Mesenchymal stem cell (in vitro differentiated cells and primary cell): ENCODE data around the gene MAST2.

Experiments used
- DNase-seq: peaks from one replicate; pipeline ENCODE4 v3.0.0-alpha.2; 2013
- H2AFZ ChIP-seq: one replicate; pipeline ENCODE4 v1.6.1; 2013; ENCODE audit warnings: low read depth, mild to moderate bottlenecking, control low read depth, inconsistent platforms, low read length, moderate library complexity
- H2AK5ac ChIP-seq: 2 replicates; pipeline ENCODE4 v1.6.1; 2013; ENCODE audit warnings: low read length, moderate library complexity, mild to moderate bottlenecking, inconsistent platforms; ENCODE audit not compliant: severe bottlenecking
- H2BK120ac ChIP-seq: one replicate; pipeline ENCODE4 v1.6.1; 2013; ENCODE audit warnings: low read depth, mild to moderate bottlenecking, inconsistent platforms, low read length, moderate library complexity
- H2BK12ac ChIP-seq, 2 experiments: one replicate each; pipeline ENCODE4 v1.6.1; 2013; ENCODE audit warnings: inconsistent platforms in 2 of 2, low read length in 2 of 2, mild to moderate bottlenecking in 2 of 2, moderate library complexity in 2 of 2, control low read depth in 1 of 2
- H2BK15ac ChIP-seq: one replicate; pipeline ENCODE4 v1.6.1; 2013; ENCODE audit warnings: mild to moderate bottlenecking, low read depth, inconsistent platforms; ENCODE audit not compliant: poor library complexity, severe bottlenecking
- H2BK5ac ChIP-seq: 2 replicates; pipeline ENCODE4 v1.6.1; 2013; ENCODE audit warnings: low read depth, mild to moderate bottlenecking, low read length, control low read depth, inconsistent platforms; ENCODE audit not compliant: poor library complexity, severe bottlenecking
- H3K14ac ChIP-seq, 2 experiments: one replicate each; pipeline ENCODE4 v1.6.1; 2013; ENCODE audit warnings: inconsistent platforms in 2 of 2, low read length in 2 of 2, control low read depth in 1 of 2, mild to moderate bottlenecking in 1 of 2, moderate library complexity in 1 of 2
- H3K18ac ChIP-seq, 2 experiments: one replicate each; pipeline ENCODE4 v1.6.1; 2013; ENCODE audit warnings: inconsistent platforms in 2 of 2, low read length in 2 of 2, control low read depth in 1 of 2, low read depth in 1 of 2, mild to moderate bottlenecking in 1 of 2
- H3K23ac ChIP-seq, 2 experiments: one replicate each; pipeline ENCODE4 v1.6.1; 2013; ENCODE audit warnings: inconsistent platforms in 2 of 2, low read length in 2 of 2, mild to moderate bottlenecking in 2 of 2, moderate library complexity in 2 of 2, control low read depth in 1 of 2
- H3K27ac ChIP-seq: 2 replicates; pipeline ENCODE4 v1.5.1; 2013; ENCODE audit warnings: mild to moderate bottlenecking, moderate library complexity, low read length, control low read depth, inconsistent platforms; ENCODE audit not compliant: poor library complexity, severe bottlenecking
- H3K27me3 ChIP-seq, 2 experiments: 2 replicates each; pipeline versions ENCODE4 v1.6.1 to v1.7.0; 2013; ENCODE audit warnings: low read length in 2 of 2, mild to moderate bottlenecking in 2 of 2, moderate library complexity in 2 of 2, control low read depth in 1 of 2, inconsistent platforms in 1 of 2; ENCODE audit not compliant: control insufficient read depth in 1 of 2, insufficient read depth in 1 of 2
- H3K36me3 ChIP-seq, 2 experiments: 2 replicates each; pipeline versions ENCODE4 v1.6.1 to v1.7.0; 2013; ENCODE audit warnings: low read length in 2 of 2, control low read depth in 1 of 2, inconsistent platforms in 1 of 2, low read depth in 1 of 2, mild to moderate bottlenecking in 1 of 2; ENCODE audit not compliant: insufficient read depth in 2 of 2, control insufficient read depth in 1 of 2
- H3K4ac ChIP-seq, 2 experiments: one replicate each; pipeline ENCODE4 v1.6.1; 2013; ENCODE audit warnings: inconsistent platforms in 2 of 2, low read length in 2 of 2, mild to moderate bottlenecking in 2 of 2, moderate library complexity in 2 of 2, control low read depth in 1 of 2, low read depth in 1 of 2
- H3K4me1 ChIP-seq: 2 replicates; pipeline ENCODE4 v1.6.1; 2013; ENCODE audit warnings: low read depth, low read length, control low read depth; ENCODE audit not compliant: control insufficient read depth, insufficient read depth
- H3K4me2 ChIP-seq: 2 replicates; pipeline ENCODE4 v1.6.1; 2013; ENCODE audit warnings: low read length, mild to moderate bottlenecking, inconsistent platforms; ENCODE audit not compliant: poor library complexity, severe bottlenecking
- H3K4me3 ChIP-seq, 2 experiments: 2 replicates each; pipeline versions ENCODE4 v1.5.1 to v1.7.0; 2013; ENCODE audit warnings: low read length in 2 of 2, mild to moderate bottlenecking in 2 of 2, control low read depth in 1 of 2, low read depth in 1 of 2; ENCODE audit not compliant: insufficient read depth in 1 of 2
- H3K79me1 ChIP-seq: replicated peaks from 2 replicates; pipeline ENCODE4 v1.6.1; 2013; ENCODE audit warnings: mild to moderate bottlenecking, control low read depth, low read length, inconsistent platforms; ENCODE audit not compliant: poor library complexity, severe bottlenecking
- H3K9ac ChIP-seq: 2 replicates; pipeline ENCODE4 v1.7.0; 2013; ENCODE audit warnings: mild to moderate bottlenecking, low read length, moderate library complexity
- H3K9me3 ChIP-seq: 2 replicates; pipeline ENCODE4 v1.7.0; 2013; ENCODE audit warnings: mild to moderate bottlenecking, low read length; ENCODE audit not compliant: control insufficient read depth
- H4K8ac ChIP-seq: one replicate; pipeline ENCODE4 v1.6.1; 2013; ENCODE audit warnings: inconsistent platforms, mild to moderate bottlenecking, low read length, moderate library complexity
- H4K91ac ChIP-seq: one replicate; pipeline ENCODE4 v1.6.1; 2013; ENCODE audit warnings: mild to moderate bottlenecking, low read length, inconsistent platforms
- WGBS: methylation state at CpG from one replicate; pipeline ENCODE4 v1.1.7; 2013; ENCODE audit warnings: mixed read lengths; 5-methylcytosine and 5-hydroxymethylcytosine counted together

Gene MAST2

GRCh38 chr1:46067652-46068051 lies 264.2 kb downstream of the MAST2 start:
- Histone ChIP-seq H3K4me1 (peaks cover 2% of the 10 kb centered on the region), H2BK5ac (no peak overlapping the region), H2BK12ac (no peak overlapping the region), H3K27me3 (no peaks in the 10 kb centered on the region), H2BK120ac (no peak overlapping the region), H4K8ac (no peak overlapping the region), H3K79me1 (peaks cover 10% of the 10 kb centered on the region), H3K4me3 (no peak overlapping the region), H4K91ac (no peak overlapping the region), H3K36me3 (peaks cover 6 to 8% of the 10 kb centered on the region in 2 experiments), H3K27ac (no peak overlapping the region), H3K4ac (no peak overlapping the region), H2AK5ac (no peak overlapping the region), H2BK15ac (no peak overlapping the region), H3K4me2 (no peak overlapping the region), H2AFZ (no peak overlapping the region), H3K14ac (no peak overlapping the region), H3K23ac (no peak overlapping the region), H3K9ac (no peak overlapping the region), H3K18ac (no peak overlapping the region), H3K9me3 (no peaks in the 10 kb centered on the region)
- no CpG with 5 or more reads among the region's 1 CpG for WGBS
- DNase-seq, result no peak

GRCh38 chr1:46068525-46068924 lies 265.1 kb downstream of the MAST2 start:
- Histone ChIP-seq H3K4me2 (no peak overlapping the region), H3K14ac (no peak overlapping the region), H3K9me3 (no peaks in the 10 kb centered on the region), H2BK12ac (no peak overlapping the region), H3K9ac (no peak overlapping the region), H3K4ac (no peak overlapping the region), H2BK15ac (no peak overlapping the region), H3K18ac (no peak overlapping the region), H3K36me3 (peaks cover 6 to 8% of the 10 kb centered on the region in 2 experiments), H3K23ac (no peak overlapping the region), H2AK5ac (no peak overlapping the region), H2BK5ac (no peak overlapping the region), H4K8ac (no peak overlapping the region), H2AFZ (no peak overlapping the region), H3K27me3 (no peaks in the 10 kb centered on the region), H2BK120ac (no peak overlapping the region), H3K4me3 (no peak overlapping the region), H3K4me1 (peaks cover 2% of the 10 kb centered on the region), H4K91ac (no peak overlapping the region), H3K27ac (no peak overlapping the region), H3K79me1 (peaks cover 12% of the 10 kb centered on the region)
- DNase-seq, result no peak
- 90% methylated on average over 3 of the region's 3 CpGs for WGBS

GRCh38 chr1:46070164-46070814 lies 266.9 kb downstream of the MAST2 start:
- no peak overlapping the region for H4K8ac ChIP-seq
- no peak overlapping the region for H4K91ac ChIP-seq
- H3K4me2 ChIP-seq, result no peak overlapping the region
- no peak overlapping the region for H3K18ac ChIP-seq
- no peak overlapping the region for H2AK5ac ChIP-seq
- H3K14ac ChIP-seq, result no peak overlapping the region
- H2BK15ac ChIP-seq, result no peak overlapping the region
- no peak overlapping the region for H3K9ac ChIP-seq
- H3K27ac ChIP-seq, result no peak overlapping the region
- WGBS, result 98% methylated on average over 6 of the region's 6 CpGs
- H2AFZ ChIP-seq, result no peak overlapping the region
- H3K9me3 ChIP-seq, result no peaks in the 10 kb centered on the region
- H2BK12ac ChIP-seq, result no peak overlapping the region
- H3K4ac ChIP-seq, result no peak overlapping the region
- H2BK120ac ChIP-seq, result no peak overlapping the region
- no peak for DNase-seq
- no peaks in the 10 kb centered on the region for H3K27me3 ChIP-seq
- peaks cover 11 to 12% of the 10 kb centered on the region in 2 experiments for H3K36me3 ChIP-seq
- H3K23ac ChIP-seq, result no peak overlapping the region
- H2BK5ac ChIP-seq, result no peak overlapping the region
- peaks cover 2% of the 10 kb centered on the region for H3K4me1 ChIP-seq
- no peak overlapping the region for H3K4me3 ChIP-seq
- peaks cover 16% of the 10 kb centered on the region for H3K79me1 ChIP-seq

GRCh38 chr1:46072975-46073374 lies 269.6 kb downstream of the MAST2 start:
- no peak overlapping the region for H3K18ac ChIP-seq
- H2BK12ac ChIP-seq, result no peak overlapping the region
- no peaks in the 10 kb centered on the region for H3K9me3 ChIP-seq

More at GRCh38 chr1:46072975-46073374, 269.6 kb downstream of the MAST2 start:
- Histone ChIP-seq H4K91ac (no peak overlapping the region), H2BK15ac (no peak overlapping the region), H4K8ac (no peak overlapping the region), H2AFZ (no peak overlapping the region), H3K4ac (no peak overlapping the region), H3K36me3 (peaks cover 9 to 13% of the 10 kb centered on the region in 2 experiments), H3K9ac (no peak overlapping the region), H2AK5ac (no peak overlapping the region), H3K4me3 (no peak overlapping the region), H3K23ac (no peak overlapping the region), H3K27ac (no peak overlapping the region), H3K4me1 (no peaks in the 10 kb centered on the region), H2BK5ac (no peak overlapping the region), H3K14ac (no peak overlapping the region), H3K27me3 (no peaks in the 10 kb centered on the region), H3K4me2 (no peak overlapping the region), H2BK120ac (no peak overlapping the region), H3K79me1 (peaks cover 14% of the 10 kb centered on the region)
- 100% methylated on average over 1 of the region's 1 CpG for WGBS
- no peak for DNase-seq
